Measurements from ENCODE around the gene PPP2R5E. TPM values are rescaled to one million over a fixed set of nuclear protein-coding genes. Genes with fewer than 3 reads are reported as not detected.

The PPP2R5E gene
- total RNA-seq, 4 donors from 2014 or later = 10.5 to 45.2 (median 27.8) TPM

DNA sequence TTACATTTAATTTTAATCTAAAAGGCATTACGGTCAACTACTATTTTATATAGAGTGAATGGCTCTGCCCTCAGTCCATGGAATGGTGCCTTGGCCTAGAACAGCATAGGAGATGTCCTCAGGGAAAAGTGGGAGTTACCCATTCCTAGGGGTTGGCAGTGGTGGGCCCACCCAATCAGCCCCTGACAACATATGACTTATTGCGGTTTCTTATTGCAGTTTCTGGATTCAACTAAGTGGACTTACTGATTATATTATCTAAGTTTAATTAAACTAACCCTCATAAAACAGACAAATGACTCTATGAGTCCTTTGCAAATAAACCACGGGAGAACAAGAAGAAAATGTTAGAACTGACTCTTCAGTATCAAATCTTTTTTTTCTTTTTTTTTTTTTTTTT, 2.3 kb upstream of the PPP2R5E start:
- no peak overlapping the region for H3K4me3 ChIP-seq
- WGBS, 2 donors (ENCODE audit: low coverage in 1 of 2) = 73 to 87% methylated on average over 3 of the region's 3 CpGs
- no peaks in the 10 kb centered on the region for H3K36me3 ChIP-seq
- peaks cover 5 to 27% (median 17%) of the 10 kb centered on the region in 4 donors for H3K4me1 ChIP-seq
- in situ Hi-C loops (cut with MboI; ENCODE audit: low pct_ligation_motif_present in 1 of 4, low pct_unique_long_range_greater_than_20kb in 1 of 4, low sequenced_read_pairs in 3 of 4) (loop anchor here in 3 of 4 donors (10.0 kb wide), 2 partner anchors 151 to 161 kb away; no protein-coding TSS in a partner anchor), intact Hi-C loops (cut with DNase I; ENCODE audit: low total_unique reads) (no loop called here)
- no peaks in the 10 kb centered on the region for H3K27me3 ChIP-seq
- TF ChIP-seq POLR2AphosphoS5 (IDR thresholded peaks at IDR 0.05) (no peak), POLR2A (IDR thresholded peaks at IDR 0.05) (no peak), EP300 (IDR thresholded peaks at IDR 0.05; ENCODE audit: low read depth) (no peak), CTCF (IDR thresholded peaks at IDR 0.05) (no peak)
- DNase-seq = no peak
- H3K9me3 ChIP-seq = no peaks in the 10 kb centered on the region
- H3K27ac ChIP-seq = no peak overlapping the region

DNA sequence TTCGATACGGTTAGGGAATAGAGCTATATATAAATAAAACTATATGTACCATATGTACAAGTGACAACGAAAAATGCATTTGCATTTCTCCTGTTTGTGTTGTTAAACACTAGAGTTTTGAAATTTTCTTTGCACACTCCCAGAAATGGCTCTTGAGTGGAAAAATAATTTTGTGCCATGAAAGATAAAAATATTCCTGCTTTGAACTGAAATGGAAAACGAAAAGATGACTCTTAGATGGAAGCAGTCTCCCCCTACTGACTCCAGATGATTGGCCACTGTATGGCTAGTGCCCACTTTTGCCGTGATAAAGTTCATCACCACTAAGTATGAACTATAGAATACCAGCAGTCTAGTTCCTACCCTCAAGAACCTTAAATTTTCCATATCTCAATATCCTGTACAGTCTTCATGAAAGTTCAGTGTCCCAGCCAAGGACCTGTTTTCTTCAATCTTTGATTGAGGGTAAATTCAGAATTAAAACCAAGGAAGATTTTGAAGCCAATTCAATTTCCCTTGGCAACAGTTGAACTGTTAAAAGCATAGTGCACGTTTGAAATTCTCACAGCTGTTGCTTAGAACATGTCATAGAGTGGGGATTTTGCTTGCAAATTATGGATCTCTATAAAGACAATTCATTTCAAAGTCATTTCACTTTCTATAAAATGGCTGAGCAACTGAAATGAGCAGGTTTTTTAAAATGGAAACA, 1.6 kb upstream of the PPP2R5E start:
- DNase-seq = no peak
- intact Hi-C loops (cut with DNase I; ENCODE audit: low total_unique reads) (loop anchor here (5.0 kb wide), 1 partner anchor 157 kb away; no protein-coding TSS in a partner anchor), in situ Hi-C loops (cut with MboI; ENCODE audit: low pct_ligation_motif_present in 1 of 4, low pct_unique_long_range_greater_than_20kb in 1 of 4, low sequenced_read_pairs in 3 of 4) (loop anchor here in 3 of 4 donors (10.0 kb wide), 2 partner anchors 150 to 160 kb away; no protein-coding TSS in a partner anchor)
- Histone ChIP-seq H3K36me3 (peaks cover 0 to under 1% (median 0%) of the 10 kb centered on the region in 4 donors), H3K27ac (peak overlapping the region in 1 of 4 donors; percentile 94), H3K4me1 (peaks cover 5 to 27% (median 17%) of the 10 kb centered on the region in 4 donors), H3K9me3 (no peaks in the 10 kb centered on the region), H3K4me3 (peak overlapping the region in 2 of 4 donors; percentile 47 to 100), H3K27me3 (no peaks in the 10 kb centered on the region)
- 16 to 17% methylated on average over 6 of the region's 6 CpGs for WGBS, 2 donors (ENCODE audit: low coverage in 1 of 2)
- peak in 4 of 5 experiments; percentile 14 to 40 (median 24) for TF ChIP-seq CTCF (IDR thresholded peaks at IDR 0.05)
- no peak for TF ChIP-seq POLR2A (IDR thresholded peaks at IDR 0.05)

- Histone ChIP-seq H3K9me3 (no peaks in the 10 kb centered on the region), H3K27ac (peak overlapping the region; percentile 91 to 98 (median 95)), H3K27me3 (no peaks in the 10 kb centered on the region), H3K4me3 (peak overlapping the region; percentile 47 to 100 (median 83)), H3K36me3 (peaks cover 0 to 9% (median 4%) of the 10 kb centered on the region in 4 donors), H3K4me1 (peaks cover 5 to 27% (median 17%) of the 10 kb centered on the region in 4 donors)
- DNase-seq = no peak
- 1% methylated on average over 13 to 22 of the region's 22 CpGs for WGBS, 2 donors (ENCODE audit: low coverage in 1 of 2)
- TF ChIP-seq POLR2AphosphoS5 (IDR thresholded peaks at IDR 0.05) (no peak), CTCF (IDR thresholded peaks at IDR 0.05) (no peak), POLR2A (IDR thresholded peaks at IDR 0.05) (no peak), EP300 (IDR thresholded peaks at IDR 0.05; ENCODE audit: low read depth) (no peak)
- intact Hi-C loops (cut with DNase I; ENCODE audit: low total_unique reads) (loop anchor here (5.0 kb wide), 1 partner anchor 157 kb away; no protein-coding TSS in a partner anchor), in situ Hi-C loops (cut with MboI; ENCODE audit: low pct_ligation_motif_present in 1 of 4, low pct_unique_long_range_greater_than_20kb in 1 of 4, low sequenced_read_pairs in 3 of 4) (loop anchor here in 3 of 4 donors (10.0 kb wide), 2 partner anchors 149 to 159 kb away; no protein-coding TSS in a partner anchor)
Measured at GRCh38 chr14:63543826-63544406, 739 bp upstream of the PPP2R5E start.

Data from transverse colon (tissue), 4 donors.